H9 (cell line): ENCODE measurements around the gene CARS1. TPM values are rescaled to one million over a fixed set of nuclear protein-coding genes. Genes with fewer than 3 reads are reported as not detected.

ENCODE experiments used
- DNase-seq: peaks from one replicate; pipeline ENCODE4 v3.0.0-alpha.2; 2017
- H2AFZ ChIP-seq: one replicate; pipeline ENCODE4 v1.6.1; 2013; ENCODE audit warnings: mild to moderate bottlenecking, low read length, control low read depth, moderate library complexity
- H2AK5ac ChIP-seq: 2 replicates; pipeline ENCODE4 v1.6.1; 2013; ENCODE audit warnings: low read length, control low read depth, mixed read lengths; ENCODE audit not compliant: insufficient read length
- H2BK120ac ChIP-seq: one replicate; pipeline ENCODE4 v1.6.1; 2013; ENCODE audit warnings: low read depth, mild to moderate bottlenecking, low read length, control low read depth, inconsistent platforms; ENCODE audit not compliant: poor library complexity, severe bottlenecking
- H2BK12ac ChIP-seq: 2 replicates; pipeline ENCODE4 v1.6.1; 2013; ENCODE audit warnings: low read length, control low read depth, mixed read lengths, low read depth; ENCODE audit not compliant: insufficient read length
- H2BK15ac ChIP-seq: 2 replicates; pipeline ENCODE4 v1.6.1; 2013; ENCODE audit warnings: low read depth, low read length, control low read depth
- H2BK20ac ChIP-seq: one replicate; pipeline ENCODE4 v1.6.1; 2013; ENCODE audit warnings: low read depth, mild to moderate bottlenecking, low read length, control low read depth, inconsistent platforms; ENCODE audit not compliant: poor library complexity, severe bottlenecking
- H2BK5ac ChIP-seq: 2 replicates; pipeline ENCODE4 v1.6.1; 2013; ENCODE audit warnings: low read length, control low read depth, mixed read lengths; ENCODE audit not compliant: insufficient read length
- H3K14ac ChIP-seq: 2 replicates; pipeline ENCODE4 v1.6.1; 2013; ENCODE audit warnings: low read length, control low read depth; ENCODE audit not compliant: insufficient read depth
- H3K18ac ChIP-seq: 2 replicates; pipeline ENCODE4 v1.6.1; 2013; ENCODE audit warnings: low read depth, mild to moderate bottlenecking, mixed read lengths, low read length, control low read depth; ENCODE audit not compliant: insufficient read length
- H3K23ac ChIP-seq: 2 replicates; pipeline ENCODE4 v1.6.1; 2013; ENCODE audit warnings: low read length, control low read depth, mixed read lengths, low read depth; ENCODE audit not compliant: insufficient read length
- H3K23me2 ChIP-seq: 2 replicates; pipeline ENCODE4 v1.6.1; 2013; ENCODE audit warnings: low read depth, mild to moderate bottlenecking, mixed read lengths, low read length, control low read depth; ENCODE audit not compliant: insufficient read length, poor library complexity, severe bottlenecking
- H3K27ac ChIP-seq: 2 replicates; pipeline ENCODE4 v1.5.1; 2013; ENCODE audit warnings: low read length, control low read depth, mixed read lengths, low read depth; ENCODE audit not compliant: insufficient read length
- H3K27me3 ChIP-seq: 2 replicates; pipeline ENCODE4 v1.6.1; 2013; ENCODE audit warnings: low read length, control low read depth, inconsistent platforms; ENCODE audit not compliant: insufficient read depth
- H3K4ac ChIP-seq: 2 replicates; pipeline ENCODE4 v1.6.1; 2013; ENCODE audit warnings: low read depth, mild to moderate bottlenecking, control low read depth, inconsistent platforms, low read length, moderate library complexity
- H3K4me1 ChIP-seq: 2 replicates; pipeline ENCODE4 v1.6.1; 2013; ENCODE audit warnings: low read length, control low read depth, inconsistent platforms; ENCODE audit not compliant: insufficient read depth
- H3K4me2 ChIP-seq: 2 replicates; pipeline ENCODE4 v1.6.1; 2013; ENCODE audit warnings: low read length, control low read depth, mixed read lengths; ENCODE audit not compliant: insufficient read length, insufficient read depth
- H3K56ac ChIP-seq: 2 replicates; pipeline ENCODE4 v1.6.1; 2013; ENCODE audit warnings: low read depth, mild to moderate bottlenecking, mixed read lengths, low read length, control low read depth; ENCODE audit not compliant: insufficient read length
- H3K79me1 ChIP-seq: 2 replicates; pipeline ENCODE4 v1.6.1; 2013; ENCODE audit warnings: low read depth, mild to moderate bottlenecking, moderate library complexity, low read length, control low read depth, inconsistent platforms; ENCODE audit not compliant: insufficient read depth, poor library complexity, severe bottlenecking
- H3K79me2 ChIP-seq: 2 replicates; pipeline ENCODE4 v1.6.1; 2013; ENCODE audit warnings: low read length, control low read depth, inconsistent platforms; ENCODE audit not compliant: insufficient read depth
- H3K9ac ChIP-seq: 2 replicates; pipeline ENCODE4 v1.6.1; 2013; ENCODE audit warnings: low read length, control low read depth, mixed read lengths; ENCODE audit not compliant: insufficient read length; ENCODE audit errors: extremely low read depth
- H3K9me3 ChIP-seq: one replicate; pipeline ENCODE4 v1.6.1; 2013; ENCODE audit warnings: low read depth, low read length, inconsistent platforms; ENCODE audit not compliant: control insufficient read depth
- H3T11ph ChIP-seq: one replicate; pipeline ENCODE4 v1.6.1; 2013; ENCODE audit warnings: mild to moderate bottlenecking, low read length, control low read depth, inconsistent platforms
- H4K20me1 ChIP-seq: one replicate; pipeline ENCODE4 v1.6.1; 2013; ENCODE audit not compliant: control insufficient read depth, insufficient read length, insufficient read depth
- H4K5ac ChIP-seq: 2 replicates; pipeline ENCODE4 v1.6.1; 2013; ENCODE audit warnings: low read depth, mild to moderate bottlenecking, mixed read lengths, low read length, control low read depth; ENCODE audit not compliant: insufficient read length
- H4K8ac ChIP-seq: replicated peaks from 2 replicates; pipeline ENCODE4 v1.6.1; 2013; ENCODE audit warnings: low read length, control low read depth, mixed read lengths, low read depth; ENCODE audit not compliant: insufficient read length
- H4K91ac ChIP-seq: 2 replicates; pipeline ENCODE4 v1.6.1; 2013; ENCODE audit warnings: low read depth, mild to moderate bottlenecking, moderate library complexity, mixed read lengths, low read length, control low read depth; ENCODE audit not compliant: insufficient read length
- H3K27ac Mint-ChIP-seq, 3 experiments: 2 replicates in 2 of 3; 3 replicates in 1 of 3; pipeline ENCODE4 v1.8.0; 2020 to 2021; ENCODE audit warnings: mixed read lengths in 3 of 3, mild to moderate bottlenecking in 1 of 3, moderate library complexity in 1 of 3
- H3K27me3 Mint-ChIP-seq: 2 replicates; pipeline ENCODE4 v1.8.0; 2021; ENCODE audit warnings: low read depth, mild to moderate bottlenecking, moderate library complexity, mixed read lengths
- H3K36me3 Mint-ChIP-seq, 3 experiments: 2 replicates in 2 of 3; 3 replicates in 1 of 3; pipeline ENCODE4 v1.8.0; 2020 to 2021; ENCODE audit warnings: low read depth in 3 of 3, mixed read lengths in 3 of 3; ENCODE audit not compliant: insufficient read depth in 1 of 3
- H3K4me1 Mint-ChIP-seq, 2 experiments: 2 replicates each; pipeline ENCODE4 v1.8.0; 2020; ENCODE audit warnings: mixed read lengths in 2 of 2
- H3K4me3 Mint-ChIP-seq, 2 experiments: 2 replicates in 1 of 2; 3 replicates in 1 of 2; pipeline ENCODE4 v1.8.0; 2020 to 2021; ENCODE audit warnings: mild to moderate bottlenecking in 2 of 2, mixed read lengths in 2 of 2, moderate library complexity in 1 of 2
- H3K9me3 Mint-ChIP-seq, 2 experiments: 2 replicates in 1 of 2; 3 replicates in 1 of 2; pipeline ENCODE4 v1.8.0; 2020; ENCODE audit warnings: mild to moderate bottlenecking in 2 of 2, mixed read lengths in 2 of 2, moderate library complexity in 1 of 2
- WGBS: extraction: QIAGEN DNeasy Blood & Tissue Kit; methylation state at CpG from one replicate; pipeline ENCODE4 v1.1.7; 2013; ENCODE audit warnings: missing lambda C conversion rate, low lambda C conversion rate, mixed read lengths; ENCODE audit not compliant: insufficient read length; ENCODE audit errors: extremely low coverage; 5-methylcytosine and 5-hydroxymethylcytosine counted together
- total RNA-seq: library from RNA; stranded (reverse); gene quantifications from 2 replicates; pipeline ENCODE4 v1.2.1, GENCODE V29; 2021
- TF ChIP-seq, protein P1 (sequence below): fragments of 200-600 bp; sonication (generic); conservative IDR thresholded peaks from 3 replicates; pipeline ENCODE4 v1.8.0; 2021; ENCODE audit warnings: antibody characterized with exemption, mild to moderate bottlenecking

CARS1 gene
- total RNA-seq, 1 experiment from 2014 or later, result 92.3 TPM

DNA sequence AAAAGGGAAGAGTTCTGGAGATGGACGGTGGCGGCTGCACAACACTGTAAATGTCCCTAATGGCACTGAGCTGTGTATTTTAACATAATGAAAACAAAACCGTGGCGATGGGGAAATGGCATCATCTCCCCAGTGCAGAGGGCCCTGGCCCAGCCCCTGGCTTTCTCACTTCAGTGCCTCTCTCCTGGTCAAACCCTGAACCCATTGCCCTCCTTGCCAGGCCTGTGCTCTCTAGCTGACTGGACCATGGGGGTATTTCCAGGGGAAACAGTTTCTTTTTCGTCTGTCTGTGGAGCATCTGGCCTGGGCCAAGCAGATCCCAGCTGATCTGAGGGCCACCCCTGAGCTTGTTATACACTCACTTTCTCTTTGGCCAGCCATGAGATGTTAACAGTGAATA is 47.7 kb downstream of the CARS1 start:
- Histone ChIP-seq H3K9ac (no peak overlapping the region), H4K20me1 (no peaks in the 10 kb centered on the region), H4K5ac (no peak overlapping the region), H3K4me1 (no peaks in the 10 kb centered on the region), H3K9me3 (no peaks in the 10 kb centered on the region), H2BK20ac (no peak overlapping the region), H4K8ac (no peak overlapping the region), H2BK15ac (no peak overlapping the region), H2BK12ac (no peak overlapping the region), H3K27me3 (no peaks in the 10 kb centered on the region), H3K56ac (no peak overlapping the region), H3K79me1 (no peaks in the 10 kb centered on the region), H4K91ac (no peak overlapping the region), H3K14ac (no peak overlapping the region), H3K23ac (no peak overlapping the region), H3K18ac (no peak overlapping the region), H2AFZ (no peak overlapping the region), H3K4ac (no peak overlapping the region), H2AK5ac (no peak overlapping the region), H2BK5ac (no peak overlapping the region), H3T11ph (no peak overlapping the region), H3K23me2 (no peaks in the 10 kb centered on the region), H3K4me2 (no peak overlapping the region), H3K79me2 (no peaks in the 10 kb centered on the region), H3K27ac (no peak overlapping the region), H2BK120ac (no peak overlapping the region)
- H3K27ac Mint-ChIP-seq, result peak overlapping the region in 1 of 3 experiments; percentile 88; a peak in 1 of 7 replicates
- WGBS, result no CpG with 5 or more reads among the region's 5 CpGs
- H3K36me3 Mint-ChIP-seq, result peaks cover 24 to 85% (median 56%) of the 10 kb centered on the region in 3 experiments; a peak in 6 of 7 replicates
- no peaks in the 10 kb centered on the region for H3K4me1 Mint-ChIP-seq
- no peak for DNase-seq
- no peaks in the 10 kb centered on the region for H3K27me3 Mint-ChIP-seq
- H3K9me3 Mint-ChIP-seq, result no peaks in the 10 kb centered on the region
- TF ChIP-seq, protein P1, sequence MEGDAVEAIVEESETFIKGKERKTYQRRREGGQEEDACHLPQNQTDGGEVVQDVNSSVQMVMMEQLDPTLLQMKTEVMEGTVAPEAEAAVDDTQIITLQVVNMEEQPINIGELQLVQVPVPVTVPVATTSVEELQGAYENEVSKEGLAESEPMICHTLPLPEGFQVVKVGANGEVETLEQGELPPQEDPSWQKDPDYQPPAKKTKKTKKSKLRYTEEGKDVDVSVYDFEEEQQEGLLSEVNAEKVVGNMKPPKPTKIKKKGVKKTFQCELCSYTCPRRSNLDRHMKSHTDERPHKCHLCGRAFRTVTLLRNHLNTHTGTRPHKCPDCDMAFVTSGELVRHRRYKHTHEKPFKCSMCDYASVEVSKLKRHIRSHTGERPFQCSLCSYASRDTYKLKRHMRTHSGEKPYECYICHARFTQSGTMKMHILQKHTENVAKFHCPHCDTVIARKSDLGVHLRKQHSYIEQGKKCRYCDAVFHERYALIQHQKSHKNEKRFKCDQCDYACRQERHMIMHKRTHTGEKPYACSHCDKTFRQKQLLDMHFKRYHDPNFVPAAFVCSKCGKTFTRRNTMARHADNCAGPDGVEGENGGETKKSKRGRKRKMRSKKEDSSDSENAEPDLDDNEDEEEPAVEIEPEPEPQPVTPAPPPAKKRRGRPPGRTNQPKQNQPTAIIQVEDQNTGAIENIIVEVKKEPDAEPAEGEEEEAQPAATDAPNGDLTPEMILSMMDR, result no peak
- H3K4me3 Mint-ChIP-seq, result no peak overlapping the region
